Left renal pelvis (tissue), 4 donors: ENCODE measurements around the gene CCND2. TPM values are rescaled to one million over a fixed set of nuclear protein-coding genes. Genes with fewer than 3 reads are reported as not detected.

ENCODE experiments used
- polyA plus RNA-seq, 4 donors: library from polyadenylated mRNA; unstranded; fragments of 120-200 nt; gene quantifications; one replicate each; pipeline ENCODE4 v1.2.1, GENCODE V29; 2013; ENCODE audit not compliant: insufficient read length in 4 of 4

Gene CCND2
- polyA plus RNA-seq, 4 donors: 60.2 to 78.0 (median 66.0) TPM

Other genes starting within 250 kb of the CCND2 start
- gene TIGAR, start 47.5 kb downstream of the CCND2 start, polyA plus RNA-seq: 10 to 100 TPM in 1 of 4 donors, 1 to 10 TPM in 3; 5.0 to 10.0 (median 8.4) TPM
- gene FGF23, start 106.0 kb downstream of the CCND2 start, polyA plus RNA-seq: under 1 TPM in 2 of 4 donors, not detected in 2; 0.05 to 0.06 TPM
- gene FGF6, start 172.1 kb downstream of the CCND2 start, polyA plus RNA-seq: not detected